ENCODE data around the gene IFRD1.
"Not testable (repeated sequence)": the region's sequence is repeated elsewhere in the genome, so short reads cannot be mapped to it uniquely, and the experiment has no call there.

IFRD1 gene

DNA sequence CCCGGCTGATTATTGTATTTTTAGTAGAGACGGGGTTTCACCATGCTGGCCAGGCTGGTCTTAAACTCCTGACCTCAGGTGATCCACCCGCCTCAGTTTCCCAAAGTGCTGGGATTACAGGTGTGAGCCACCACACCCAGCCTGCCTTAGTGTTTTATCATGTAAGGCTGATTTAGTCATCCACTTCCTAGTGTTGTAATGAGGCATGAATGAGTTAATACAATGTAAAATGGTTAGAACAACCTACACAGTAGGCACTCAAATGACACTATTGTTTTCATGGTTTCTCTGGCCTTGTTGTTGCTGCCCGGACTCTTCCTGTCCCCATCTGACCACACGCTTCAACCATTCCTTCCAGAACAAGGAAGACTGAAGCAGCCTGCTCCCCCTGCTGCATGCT is 66.2 kb downstream of the IFRD1 start:
- not testable (repeated sequence) for DNase-seq (ENCODE audit: low read depth, low spot score)

DNA sequence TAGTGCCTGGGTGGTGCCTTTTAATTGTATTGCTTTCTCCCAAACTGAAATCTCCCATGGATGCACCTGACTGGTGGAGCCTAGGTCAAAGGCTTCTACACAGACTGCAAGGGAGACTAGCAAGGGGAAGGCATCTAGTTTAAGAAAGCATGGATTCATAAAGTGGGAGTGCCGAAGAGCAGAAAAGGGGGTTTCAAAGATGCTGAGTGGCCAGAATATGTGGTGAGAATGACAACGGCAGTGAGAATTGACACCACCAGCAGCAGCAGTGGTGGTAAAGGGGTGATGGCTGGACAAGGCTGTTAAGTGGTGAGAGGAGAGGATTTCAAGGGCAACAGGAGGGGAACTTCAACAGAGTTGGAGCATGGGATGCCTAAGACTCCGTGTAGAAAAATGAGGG is 67.2 kb downstream of the IFRD1 start:
- DNase-seq (ENCODE audit: low read depth, low spot score): no peak

DNA sequence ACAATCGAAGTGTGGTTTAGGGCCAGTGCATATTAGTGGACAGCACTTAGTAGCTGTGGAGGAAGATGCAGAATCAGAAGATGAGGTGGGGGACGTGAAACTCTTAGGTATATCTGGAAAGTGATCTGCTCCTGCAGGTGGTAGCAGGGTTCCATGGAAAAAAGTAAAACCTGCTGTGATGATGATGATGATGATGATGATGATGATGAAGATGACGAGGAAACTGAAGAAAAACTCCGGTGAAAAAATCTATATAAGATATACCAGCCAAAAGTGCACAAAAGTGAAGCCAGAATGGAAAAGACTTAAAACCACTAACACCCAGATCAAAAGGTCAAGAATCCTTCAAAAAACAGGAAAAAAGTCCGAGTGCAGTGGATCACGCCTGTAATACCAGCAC is 70.5 kb downstream of the IFRD1 start:
- DNase-seq (ENCODE audit: low read depth, low spot score): no peak

GRCh38 chr7:112521942-112522341 is 71.7 kb downstream of the IFRD1 start:
- no peak for DNase-seq (ENCODE audit: low read depth, low spot score)

DNA sequence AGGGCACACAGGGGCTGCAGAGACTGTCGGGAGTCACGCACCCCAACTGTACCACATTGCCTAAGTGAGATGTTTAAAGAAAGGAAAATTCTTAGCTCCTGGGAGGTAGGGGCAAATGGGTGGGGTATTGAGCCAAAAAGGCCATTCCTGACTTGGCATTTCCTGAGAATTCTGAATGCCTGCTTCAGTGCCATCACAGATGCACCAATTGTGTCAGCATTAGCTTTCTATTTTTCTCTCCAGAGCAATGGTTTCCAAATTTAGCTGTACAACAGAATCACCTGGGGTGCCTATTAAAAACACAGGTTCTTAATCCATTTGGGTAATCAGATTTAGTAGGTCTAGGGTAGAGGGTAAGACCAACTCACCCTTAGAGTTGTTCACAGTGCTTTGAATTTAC is 73.6 kb downstream of the IFRD1 start:
- DNase-seq (ENCODE audit: low read depth, low spot score): no peak

Measured in smooth muscle cell of the brain vasculature (primary cell).